ENCODE data around the gene HDAC4.

The HDAC4 gene

DNA sequence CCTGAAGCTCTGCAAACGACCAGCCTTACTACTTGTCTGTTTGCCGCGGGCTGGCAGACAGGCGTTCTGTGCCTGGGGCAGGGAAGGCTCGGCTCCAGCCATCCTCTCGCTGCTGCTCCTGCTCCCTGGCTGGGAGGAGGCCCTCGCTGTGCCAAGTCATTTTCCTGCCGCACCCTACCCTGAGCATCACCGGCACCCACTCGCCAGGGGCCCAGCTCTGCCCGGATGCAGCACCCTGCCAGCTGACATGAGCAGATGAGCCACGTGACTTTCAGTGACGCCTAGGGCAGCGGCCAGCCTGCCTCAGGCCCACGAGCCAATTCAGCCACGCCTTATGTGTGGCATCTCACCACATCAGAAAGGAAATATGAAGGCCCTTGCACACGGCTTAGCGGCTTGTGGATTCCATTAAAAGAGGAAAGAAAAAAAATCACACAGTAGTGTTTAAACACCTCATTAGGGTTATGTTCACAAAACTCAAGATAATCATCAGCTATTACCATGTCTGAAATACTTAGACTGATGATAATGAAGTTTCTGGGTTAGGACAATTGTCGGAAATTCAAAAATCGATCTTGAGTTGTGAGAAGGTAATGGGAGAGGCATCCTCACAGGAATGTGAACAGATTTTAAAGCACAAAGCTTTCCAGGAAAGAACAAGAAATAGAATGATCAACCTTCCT lies 302.4 kb downstream of the HDAC4 start:
- no peak for DNase-seq (ENCODE audit: low read depth in 3 of 3, low spot score in 1 of 3)

DNA sequence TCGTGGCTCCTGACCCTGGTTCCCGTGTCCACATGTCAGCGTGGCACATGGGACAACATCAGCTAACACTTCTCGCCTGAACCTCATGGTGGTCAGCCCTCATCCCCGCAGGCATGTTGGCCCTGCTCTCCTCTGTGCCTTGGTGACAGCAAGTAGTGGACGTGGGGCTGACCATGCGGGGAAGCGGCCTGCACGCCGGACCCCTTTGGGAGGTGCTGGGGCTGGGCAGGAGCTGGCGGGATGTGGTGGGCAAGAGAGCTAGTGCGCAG lies 303.5 kb downstream of the HDAC4 start:
- no peak for DNase-seq (ENCODE audit: low read depth in 3 of 3, low spot score in 1 of 3)

DNA sequence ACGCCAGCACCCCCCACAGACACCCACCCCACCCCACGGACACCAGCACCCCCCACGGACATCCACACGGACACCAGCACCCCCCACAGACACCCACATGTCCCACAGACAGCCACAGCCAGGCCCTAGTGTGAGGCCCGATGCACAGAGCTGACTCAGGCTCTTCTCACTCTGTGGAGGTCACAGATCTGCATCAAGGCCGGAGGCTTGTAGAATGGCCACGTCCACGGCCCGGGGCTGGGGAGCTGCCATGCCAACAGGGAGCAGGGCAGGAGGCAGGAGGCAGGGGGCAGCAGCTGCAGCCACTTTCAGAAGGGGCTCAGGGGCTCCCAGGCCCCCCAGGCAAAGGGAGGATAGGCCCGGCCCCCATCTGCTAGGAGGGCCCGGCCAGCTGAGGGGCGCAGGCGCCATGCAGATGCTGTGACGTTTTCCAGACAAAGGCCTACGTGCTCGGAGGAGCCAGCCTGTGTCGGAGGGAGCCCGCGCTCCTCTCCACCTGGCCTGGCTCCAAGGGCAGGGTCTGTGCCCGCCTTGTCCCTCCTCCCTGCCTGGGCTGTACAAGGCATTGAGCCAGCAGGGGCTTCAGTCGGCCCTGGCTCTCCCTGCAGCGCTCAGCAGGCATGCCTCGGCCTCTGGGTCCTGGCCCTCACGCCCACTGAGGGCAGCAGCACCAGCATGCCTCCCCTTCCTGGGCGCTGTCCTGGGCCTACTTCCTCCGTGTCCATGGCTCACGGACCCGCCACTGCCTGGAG lies 304.0 kb downstream of the HDAC4 start:
- DNase-seq (ENCODE audit: low read depth in 3 of 3, low spot score in 1 of 3) = no peak

DNA sequence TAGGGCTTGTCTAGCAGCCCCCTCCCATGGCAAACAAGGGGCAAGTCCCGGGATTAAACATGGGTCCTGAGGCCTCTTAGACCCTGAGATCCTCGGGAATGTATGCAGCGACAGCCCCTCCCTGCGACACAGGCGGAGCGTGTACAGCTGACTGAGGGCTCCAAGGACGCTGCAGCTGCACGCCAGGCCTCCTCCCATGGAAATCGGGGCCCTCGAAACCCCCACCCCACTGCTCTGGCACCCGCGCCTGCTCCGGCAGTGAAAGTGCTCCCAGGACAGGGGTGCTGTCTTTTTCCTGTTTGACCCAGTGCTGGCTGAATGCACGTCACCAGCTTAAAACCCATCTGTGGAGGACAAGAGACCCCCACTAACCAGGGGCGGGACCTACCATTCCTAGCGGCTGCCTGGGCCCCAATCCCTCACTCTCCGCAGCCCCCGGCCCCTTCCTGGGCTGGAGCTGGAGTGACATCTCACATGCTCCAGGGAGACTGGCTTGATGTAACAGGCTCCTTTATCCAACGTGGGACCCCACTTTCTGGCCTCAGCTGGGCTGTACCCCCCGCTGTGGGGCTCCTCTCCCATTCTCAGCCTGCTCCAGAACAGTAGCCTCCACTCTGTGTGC lies 305.2 kb downstream of the HDAC4 start:
- DNase-seq (ENCODE audit: low read depth in 3 of 3, low spot score in 1 of 3) = no peak

DNA sequence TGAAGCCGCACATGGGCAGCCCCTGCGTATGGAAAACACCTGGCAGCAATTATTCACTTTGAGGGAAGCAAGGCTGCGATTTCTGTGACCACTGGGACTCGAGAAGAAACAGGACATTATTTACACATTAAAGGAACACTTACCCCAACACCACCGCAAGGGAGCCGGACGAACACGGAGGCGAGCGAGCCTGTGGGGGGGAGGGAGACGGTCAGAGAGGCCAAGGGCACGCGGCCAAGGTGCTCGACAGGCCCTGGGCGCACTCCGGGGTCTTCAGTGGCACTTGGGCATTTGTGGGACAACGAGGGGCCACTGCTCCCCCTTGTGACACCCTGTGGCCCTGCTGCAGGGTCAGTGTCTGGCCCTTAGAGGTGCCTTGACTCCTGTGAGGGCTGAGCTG lies 306.0 kb downstream of the HDAC4 start:
- no peak for DNase-seq (ENCODE audit: low read depth in 3 of 3, low spot score in 1 of 3)

DNA sequence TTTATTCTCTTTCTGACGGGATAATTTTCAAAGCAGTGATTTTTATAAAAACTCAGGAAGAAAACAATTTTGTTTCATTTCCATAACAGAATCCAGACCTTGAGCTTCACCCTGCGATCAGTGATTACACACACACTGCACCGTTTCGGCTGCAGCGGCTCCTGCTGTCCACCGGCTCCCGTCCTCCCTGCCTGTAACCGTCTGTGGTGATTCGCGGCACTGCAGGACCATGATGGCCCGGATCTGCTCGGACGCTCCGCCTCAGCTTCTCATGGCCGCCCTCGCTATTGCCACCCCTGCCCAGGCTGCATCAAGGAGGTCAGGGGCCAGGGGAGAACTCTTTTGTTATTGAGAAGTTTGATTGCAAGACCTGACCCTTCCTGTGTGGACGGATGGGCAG lies 306.9 kb downstream of the HDAC4 start:
- DNase-seq (ENCODE audit: low read depth in 3 of 3, low spot score in 1 of 3) = no peak

DNA sequence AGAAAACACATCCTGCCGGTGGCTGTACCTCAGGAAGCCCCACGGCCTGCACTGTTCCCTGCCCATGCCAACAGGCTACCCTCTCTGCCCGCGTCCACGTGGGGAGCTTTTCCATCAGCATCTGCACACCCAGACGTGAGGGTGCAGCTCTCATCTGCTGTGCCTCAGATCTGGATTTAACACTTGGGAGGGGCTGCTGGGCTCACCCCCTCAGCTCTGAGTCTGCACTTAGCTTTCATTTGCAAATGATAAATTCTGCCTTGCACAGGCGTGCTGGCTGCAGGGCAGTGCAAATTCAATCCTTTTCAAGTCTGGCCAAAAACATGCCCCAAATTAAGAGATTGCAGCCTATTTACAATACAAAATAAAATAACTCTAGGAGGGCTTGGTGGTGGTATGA lies 307.3 kb downstream of the HDAC4 start:
- no peak for DNase-seq (ENCODE audit: low read depth in 3 of 3, low spot score in 1 of 3)

DNA sequence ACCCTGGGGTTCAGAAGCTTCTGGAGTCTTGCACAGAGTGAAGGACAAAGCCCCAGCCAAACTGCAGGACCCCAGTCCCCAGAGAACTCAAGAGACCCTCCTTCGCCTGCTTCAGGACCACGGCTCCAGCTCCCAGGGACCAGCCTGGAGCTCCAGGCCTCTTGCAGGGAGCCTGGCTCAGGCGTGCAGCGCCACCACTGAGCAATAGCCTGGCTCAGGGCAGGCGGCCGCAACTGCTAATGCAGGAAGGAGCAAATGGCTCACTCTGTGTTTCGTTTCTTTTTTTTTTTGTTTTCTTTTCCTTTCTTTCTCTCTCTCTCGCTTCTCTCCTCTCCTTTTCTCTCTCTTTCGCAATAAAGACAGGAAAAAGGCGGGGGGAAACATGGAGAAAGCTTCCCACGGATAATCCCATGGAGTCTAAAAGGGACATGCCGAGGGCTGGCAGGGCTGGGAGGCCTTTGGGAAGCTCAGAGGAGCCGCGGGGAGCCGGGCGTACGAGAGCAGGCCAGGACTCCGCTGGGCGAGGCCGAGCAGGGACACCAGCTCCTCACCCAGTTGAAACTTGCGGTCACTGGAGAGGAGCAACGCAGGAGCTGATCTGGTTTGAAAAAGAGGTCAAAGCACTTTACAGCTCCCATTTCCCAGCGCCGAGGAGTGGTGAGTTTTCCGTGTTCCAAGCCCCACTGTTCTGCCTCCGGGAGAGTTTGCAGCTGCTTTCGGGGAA lies 308.1 kb downstream of the HDAC4 start:
- DNase-seq (ENCODE audit: low read depth in 3 of 3, low spot score in 1 of 3) = no peak

DNA sequence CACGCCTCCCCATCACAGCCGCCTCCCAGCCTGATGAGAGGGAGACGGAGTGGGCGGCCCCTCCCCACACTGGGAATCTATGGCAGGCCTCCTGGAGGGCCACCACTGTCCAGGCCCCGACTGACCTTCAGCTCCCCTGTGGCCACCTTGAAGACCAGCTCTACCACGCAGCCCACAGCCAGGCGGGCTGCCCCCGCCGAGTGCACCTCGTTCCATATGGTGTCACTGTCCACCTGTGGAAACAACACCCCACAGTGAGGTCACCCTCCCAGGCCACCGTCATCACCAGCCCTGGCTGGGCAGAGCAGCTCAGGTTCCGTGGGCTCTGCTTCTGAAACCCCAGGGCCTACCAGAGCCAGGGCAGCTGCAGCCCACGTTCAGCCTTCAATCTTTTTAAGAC lies 310.9 kb downstream of the HDAC4 start:
- no peak for DNase-seq (ENCODE audit: low read depth in 3 of 3, low spot score in 1 of 3)

DNA sequence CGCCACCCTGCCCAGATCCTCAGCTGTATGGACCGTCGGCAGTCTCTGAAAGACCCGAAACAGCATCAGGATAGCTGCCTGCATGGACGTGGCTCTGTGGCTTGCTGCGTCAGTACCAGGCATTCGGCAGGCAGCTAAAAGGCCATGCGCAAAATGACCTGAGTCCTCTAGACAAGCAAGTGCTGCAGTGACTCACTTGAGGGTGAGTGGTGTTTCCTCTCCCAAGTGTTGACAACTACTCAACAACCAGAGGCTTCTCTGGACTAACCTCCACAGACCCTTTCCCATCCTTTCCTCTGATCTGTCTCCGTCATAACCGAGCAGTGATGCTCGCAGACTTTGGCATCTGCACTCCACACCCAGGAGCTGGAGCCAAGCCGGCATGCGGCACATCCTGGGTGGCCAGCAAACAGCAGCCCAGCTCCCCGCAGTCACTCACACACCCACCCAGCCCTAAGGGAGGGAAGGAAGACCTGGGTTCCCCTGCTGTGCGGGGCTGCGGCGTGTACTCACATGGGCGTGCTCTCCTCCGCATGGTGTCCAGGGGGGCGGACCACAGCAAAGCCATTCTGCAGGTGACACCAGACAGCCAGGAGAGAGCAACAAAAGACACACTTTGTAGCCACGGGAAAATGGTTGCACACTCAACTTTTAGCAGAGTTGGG lies 313.6 kb downstream of the HDAC4 start:
- DNase-seq (ENCODE audit: low read depth in 3 of 3, low spot score in 1 of 3) = no peak

DNA sequence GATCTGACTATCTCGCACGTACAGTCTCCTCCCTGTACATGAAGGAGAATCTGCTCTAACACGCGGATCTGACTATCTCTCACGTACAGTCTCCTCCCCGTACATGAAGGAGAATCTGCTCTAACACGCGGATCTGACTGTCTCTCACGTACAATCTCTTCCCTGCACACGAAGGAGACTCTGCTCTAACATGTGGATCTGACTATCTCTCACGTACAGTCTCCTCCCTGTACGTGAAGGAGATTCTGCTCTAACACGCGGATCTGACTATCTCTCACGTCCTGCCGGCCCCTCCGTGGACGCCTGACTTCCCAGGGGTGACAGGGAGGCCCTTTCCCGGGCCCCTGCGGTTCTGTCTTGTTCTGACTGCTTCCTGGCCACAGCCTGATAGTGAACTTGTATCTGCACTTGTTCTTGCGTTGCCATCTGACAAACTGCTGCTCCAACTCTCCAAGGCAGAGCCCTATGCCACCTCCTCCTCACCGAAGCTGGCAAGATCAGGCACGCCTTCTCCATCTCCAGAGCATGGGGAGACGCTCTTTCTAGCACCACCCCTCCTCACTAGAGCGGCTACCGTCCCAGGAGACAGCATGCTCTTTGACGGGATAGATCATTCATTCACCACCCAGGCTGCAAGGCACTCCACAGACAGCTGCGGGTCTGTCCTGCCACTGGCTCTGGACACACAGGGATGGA lies 314.3 kb downstream of the HDAC4 start:
- DNase-seq (ENCODE audit: low read depth in 3 of 3, low spot score in 1 of 3) = no peak

DNA sequence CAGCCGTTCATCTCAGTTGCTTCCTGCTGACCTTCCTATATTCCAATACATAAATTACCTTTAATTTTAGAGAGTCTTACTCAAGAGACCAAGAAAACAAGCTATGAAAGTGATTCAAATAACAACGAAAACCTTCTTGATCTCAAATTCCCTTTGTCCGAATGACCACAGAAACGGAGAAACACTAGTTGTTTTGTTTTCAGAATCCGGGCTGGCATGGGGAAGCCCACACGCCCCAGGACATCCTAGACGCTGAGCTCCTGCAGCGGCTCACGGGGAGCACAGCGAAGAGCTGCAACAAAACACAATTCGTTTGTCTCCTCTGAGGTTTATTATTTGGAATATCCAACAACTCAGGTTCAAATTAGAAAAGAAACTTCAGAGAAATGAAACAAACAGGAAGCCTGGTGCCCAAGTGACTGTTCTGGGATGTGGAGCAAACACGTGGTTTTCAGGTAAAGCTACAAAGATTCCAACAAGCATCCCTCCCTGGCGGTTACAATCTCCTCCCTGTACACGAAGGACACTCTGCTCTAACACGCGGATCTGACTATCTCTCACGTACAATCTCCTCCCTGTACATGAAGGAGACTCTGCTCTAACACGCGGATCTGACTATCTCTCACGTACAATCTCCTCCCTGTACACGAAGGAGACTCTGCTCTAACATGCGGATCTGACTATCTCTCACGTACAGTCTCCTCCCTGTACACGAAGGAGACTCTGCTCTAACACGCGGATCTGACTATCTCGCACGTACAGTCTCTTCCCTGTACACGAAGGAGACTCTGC lies 315.4 kb downstream of the HDAC4 start:
- no peak for DNase-seq (ENCODE audit: low read depth in 3 of 3, low spot score in 1 of 3)

DNA sequence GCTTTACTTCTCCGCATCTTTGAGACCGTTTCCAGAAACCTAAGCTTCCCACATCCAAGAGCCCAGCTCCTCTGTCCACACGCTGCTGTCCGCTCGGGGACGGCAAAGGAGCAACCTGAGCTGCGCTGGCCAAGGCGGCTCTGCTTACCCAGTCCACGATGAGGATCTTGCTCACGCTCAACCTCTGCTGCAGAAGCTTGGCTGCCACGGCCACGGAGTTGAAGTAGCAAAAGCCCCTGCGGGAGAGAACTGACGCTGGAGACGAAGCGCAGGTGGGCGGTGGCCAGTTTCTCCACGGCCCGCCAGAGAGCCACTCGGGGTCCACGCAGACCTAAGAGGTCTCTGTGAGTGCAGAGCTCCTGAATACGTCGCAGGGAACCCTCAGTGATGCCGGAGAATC lies 316.8 kb downstream of the HDAC4 start:
- no peak for DNase-seq (ENCODE audit: low read depth in 3 of 3, low spot score in 1 of 3)

DNA sequence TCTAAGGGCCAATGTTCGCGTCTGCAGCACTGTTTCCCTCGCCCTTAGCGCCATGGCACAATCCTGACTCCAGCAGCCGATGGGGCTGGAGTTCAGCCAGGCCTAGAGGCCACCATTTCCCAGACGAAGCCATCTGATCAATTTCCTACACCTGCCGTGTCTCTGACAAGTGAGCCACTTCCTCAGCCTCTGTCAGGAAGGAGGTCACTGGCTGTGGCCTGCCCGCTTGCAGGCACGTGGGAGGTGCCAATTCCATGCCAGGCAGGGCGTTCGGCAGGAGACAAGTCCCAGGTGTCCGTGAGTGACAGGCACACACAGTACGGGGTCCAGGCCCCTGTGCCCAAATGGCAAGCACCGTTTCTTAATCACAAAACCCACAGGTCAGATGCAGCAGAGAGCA lies 318.4 kb downstream of the HDAC4 start:
- no peak for DNase-seq (ENCODE audit: low read depth in 3 of 3, low spot score in 1 of 3)

DNA sequence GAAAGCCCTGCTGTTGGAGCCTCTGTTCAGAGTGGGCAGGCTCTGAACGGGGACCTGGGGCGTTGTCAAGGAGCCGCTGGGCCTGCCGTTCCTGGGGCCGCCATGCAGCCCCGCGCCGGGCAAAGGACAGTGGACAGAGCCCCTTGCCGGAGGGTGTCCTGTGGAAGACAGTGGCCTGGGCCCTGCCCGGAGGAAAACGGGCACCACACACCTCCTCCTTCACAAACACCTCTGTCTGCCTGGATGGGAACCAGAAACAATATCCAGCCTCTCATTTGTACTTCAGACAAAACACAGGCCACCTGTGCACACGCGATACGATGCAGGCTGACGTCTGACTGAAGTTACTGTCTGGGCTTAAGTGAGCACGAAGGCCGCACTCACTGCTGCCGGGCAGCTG lies 319.2 kb downstream of the HDAC4 start:
- no peak for DNase-seq (ENCODE audit: low read depth in 3 of 3, low spot score in 1 of 3)

DNA sequence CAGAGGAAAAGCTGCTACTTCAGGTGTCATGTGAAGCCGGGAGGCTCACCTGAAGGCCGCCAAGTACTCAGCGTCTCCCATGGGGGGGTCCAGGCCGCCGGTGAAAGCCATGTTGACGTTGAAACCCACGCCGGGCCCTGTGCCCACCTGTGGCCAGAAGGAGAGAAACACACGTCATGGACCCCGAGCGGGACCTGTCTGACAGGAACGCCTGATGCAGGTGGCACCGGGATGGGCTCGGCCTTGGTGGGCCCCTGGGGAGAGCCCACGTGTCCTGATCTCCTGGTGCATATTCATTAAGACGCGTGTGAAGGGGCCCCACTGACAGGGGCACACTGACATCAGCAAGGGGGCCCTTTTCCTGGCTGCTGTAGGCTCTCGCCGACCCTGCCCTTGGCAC lies 319.8 kb downstream of the HDAC4 start:
- DNase-seq (ENCODE audit: low read depth in 3 of 3, low spot score in 1 of 3) = no peak

DNA sequence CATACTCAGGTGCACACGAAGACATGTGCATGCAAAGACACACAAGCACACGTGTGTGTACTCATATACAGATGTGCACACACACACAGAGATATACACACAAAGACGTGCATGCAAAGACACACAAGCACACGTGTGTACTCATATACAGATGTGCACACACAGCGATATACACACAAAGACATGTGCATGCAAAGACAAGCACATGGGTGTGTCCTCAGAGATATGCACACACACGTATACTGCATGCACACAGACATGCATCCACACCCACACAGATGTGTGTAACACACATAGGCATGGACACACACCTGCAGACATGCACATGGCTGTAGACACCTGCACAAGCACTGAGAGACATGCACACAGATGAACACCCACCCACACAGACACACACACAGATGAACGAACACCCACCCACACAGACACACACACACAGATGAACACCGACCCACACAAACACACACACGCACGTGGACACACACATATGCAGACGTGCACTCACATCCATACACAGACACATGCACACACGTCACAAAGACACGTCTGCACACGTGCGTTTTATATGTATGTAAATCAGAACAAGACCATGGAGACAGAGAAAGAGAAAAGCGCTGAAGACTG lies 321.0 kb downstream of the HDAC4 start:
- DNase-seq (ENCODE audit: low read depth in 3 of 3, low spot score in 1 of 3) = no peak

DNA sequence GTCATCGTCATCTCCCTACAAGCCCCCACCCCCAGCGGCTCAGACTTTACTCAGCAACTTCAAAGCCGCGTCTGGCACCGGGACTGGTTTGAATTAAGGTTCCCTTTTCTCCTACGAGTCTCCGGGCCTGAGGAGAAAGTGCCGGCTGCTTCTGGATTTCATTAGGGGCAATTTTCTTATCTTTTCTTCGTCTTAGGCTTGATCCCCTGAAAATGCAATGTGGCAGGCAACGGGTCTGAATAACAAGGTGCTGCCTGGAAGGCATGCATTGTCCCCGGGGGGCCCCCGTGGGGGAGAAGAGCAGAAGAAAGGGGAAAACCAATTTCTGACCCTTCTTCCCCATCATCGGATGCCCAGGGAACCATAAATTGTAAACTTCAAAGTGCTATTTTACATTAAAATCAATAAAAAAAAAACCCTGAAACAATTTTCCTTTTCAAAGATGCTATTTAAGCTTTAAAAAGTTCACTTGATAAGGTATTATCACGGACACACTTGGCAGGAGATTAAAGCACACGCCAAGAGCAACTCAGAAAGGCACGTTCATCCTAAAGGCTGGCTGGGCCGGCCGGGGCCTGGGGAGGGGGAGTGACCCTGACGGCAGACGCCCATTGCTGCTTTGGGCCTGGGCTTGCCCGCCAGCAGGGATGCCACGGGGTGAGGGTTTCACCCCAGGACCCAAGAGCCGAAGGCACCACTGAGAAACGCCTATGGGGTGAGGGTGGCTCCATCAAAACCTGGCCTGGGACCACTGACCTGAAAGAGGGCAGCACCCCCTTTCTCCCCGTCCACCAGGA lies 322.5 kb downstream of the HDAC4 start:
- DNase-seq (ENCODE audit: low read depth in 3 of 3, low spot score in 1 of 3) = no peak

DNA sequence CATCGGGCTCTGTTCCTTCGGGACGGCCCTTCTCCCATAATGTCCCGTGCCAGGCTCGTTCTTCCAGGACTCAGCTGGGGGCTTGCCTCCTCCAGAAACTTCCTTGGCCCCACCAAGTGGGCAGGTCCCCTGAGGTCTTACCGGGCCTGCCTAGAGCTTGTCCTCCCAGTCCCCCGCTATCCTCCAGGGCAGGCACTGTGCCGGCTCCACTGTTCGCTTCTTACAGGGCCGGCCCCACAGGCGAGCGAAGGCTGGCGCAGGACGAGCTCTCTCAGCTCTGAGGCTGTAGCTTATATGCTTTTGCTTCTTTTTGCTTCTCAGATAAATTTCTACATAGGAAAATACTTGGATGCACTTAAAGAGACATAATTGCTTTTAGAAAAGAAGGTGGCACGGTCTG lies 323.6 kb downstream of the HDAC4 start:
- DNase-seq (ENCODE audit: low read depth in 3 of 3, low spot score in 1 of 3) = no peak
